Gastrocnemius medialis (tissue), 4 donors: ENCODE results near the gene AGAP1. TPM values are rescaled to one million over a fixed set of nuclear protein-coding genes. Genes with fewer than 3 reads are reported as not detected.

Source experiments
- ATAC-seq, 2 donors: fragments of 150-250 bp; one replicate each; pipeline ENCODE4 v1.9.1; 2016
- DNase-seq, 2 donors: peaks; one replicate each; pipeline ENCODE4 v3.0.0-alpha.2; 2019
- H3K27ac ChIP-seq, 4 donors: fragments of 200-600 bp; sonication (generic); 1 replicate in 1 of 4; 2 replicates in 3 of 4; pipeline ENCODE4 v1.5.1; 2016 to 2018; ENCODE audit warnings: mild to moderate bottlenecking in 2 of 4, moderate library complexity in 1 of 4
- H3K27me3 ChIP-seq, 3 donors: fragments of 200-600 bp; sonication (generic) in 2 of 3; 1 replicate in 1 of 3; 2 replicates in 2 of 3; pipeline versions ENCODE4 v1.5.1 to v1.6.0; 2016 to 2019; ENCODE audit warnings: mild to moderate bottlenecking in 1 of 3, moderate library complexity in 1 of 3
- H3K36me3 ChIP-seq, 2 donors: fragments of 200-600 bp; sonication (generic) in 1 of 2; one replicate each; pipeline ENCODE4 v1.5.1; 2017 to 2018
- H3K4me1 ChIP-seq, 2 donors: fragments of 200-600 bp; sonication (generic) in 1 of 2; one replicate each; pipeline ENCODE4 v1.5.1; 2016 to 2017; ENCODE audit warnings: mild to moderate bottlenecking in 2 of 2
- H3K4me3 ChIP-seq, 4 donors: fragments of 200-600 bp; sonication (generic) in 3 of 4; 1 replicate in 1 of 4; 2 replicates in 3 of 4; pipeline ENCODE4 v1.5.1; 2016 to 2019; ENCODE audit warnings: mild to moderate bottlenecking in 2 of 4
- H3K9me3 ChIP-seq, 3 donors: fragments of 200-600 bp; sonication (generic) in 2 of 3; 1 replicate in 1 of 3; 2 replicates in 2 of 3; pipeline ENCODE4 v1.5.1; 2016 to 2019
- CTCF ChIP-seq, 5 experiments: fragments of 450-650 bp in 3 of 5; fragments of 200-600 bp in 2 of 5; sonication (generic) in 2 of 5; IDR thresholded peaks in 4 of 5; conservative IDR thresholded peaks in 1 of 5; 1 replicate in 4 of 5; 2 replicates in 1 of 5; pipeline ENCODE4 v1.5.1; 2016 to 2019; ENCODE audit warnings: antibody characterized with exemption in 5 of 5, mild to moderate bottlenecking in 3 of 5, moderate library complexity in 3 of 5
- POLR2A ChIP-seq, 2 donors: fragments of 450-650 bp; IDR thresholded peaks; one replicate each; pipeline ENCODE4 v1.6.1; 2017; ENCODE audit warnings: antibody characterized with exemption in 2 of 2, mild to moderate bottlenecking in 2 of 2, moderate library complexity in 2 of 2
- in situ Hi-C, 4 donors: fragments of 200-750 bp; cut with MboI; loops; one replicate each; pipeline versions ENCODE4 v1.15.0 to v1.8.0; 2017; ENCODE audit warnings: low sequenced_read_pairs in 4 of 4
- intact Hi-C: fragments of 100-400 bp; cut with DNase I; formaldehyde crosslinking; loops from one replicate; pipeline ENCODE4 v1.15.1; 2023; ENCODE audit warnings: low total_unique reads
- total RNA-seq, 4 donors: library from RNA; depleted of rRNA; stranded (reverse); fragments of >200 nt; gene quantifications; one replicate each; pipeline versions ENCODE4 v1.1.0 to v1.2.3, GENCODE V29; 2016

AGAP1 gene
- total RNA-seq, 4 donors from 2014 or later = 8.5 to 26.8 (median 14.4) TPM

GRCh38 chr2:235856151-235856854 is 362.5 kb downstream of the AGAP1 start:
- H3K9me3 ChIP-seq = no peaks in the 10 kb centered on the region
- in situ Hi-C loops (no loop called here), intact Hi-C loops (no loop called here)
- no peaks in the 10 kb centered on the region for H3K27me3 ChIP-seq
- H3K27ac ChIP-seq = no peak overlapping the region
- H3K4me3 ChIP-seq = no peak overlapping the region
- H3K36me3 ChIP-seq = no peaks in the 10 kb centered on the region
- DNase-seq (no peak), ATAC-seq (no peak)
- no peaks in the 10 kb centered on the region for H3K4me1 ChIP-seq
- no peak for TF ChIP-seq CTCF (IDR thresholded peaks at IDR 0.05 in 4 of 5, conservative IDR thresholded peaks at IDR 0.05 in 1 of 5)
- TF ChIP-seq POLR2A (IDR thresholded peaks at IDR 0.05) = no peak

GRCh38 chr2:235857598-235857997 is 363.8 kb downstream of the AGAP1 start:
- intact Hi-C loops = no loop called here
- Histone ChIP-seq H3K4me3 (no peak overlapping the region), H3K4me1 (no peaks in the 10 kb centered on the region), H3K27ac (no peak overlapping the region), H3K9me3 (no peaks in the 10 kb centered on the region), H3K27me3 (no peaks in the 10 kb centered on the region), H3K36me3 (no peaks in the 10 kb centered on the region)
- TF ChIP-seq POLR2A (IDR thresholded peaks at IDR 0.05) = no peak
- DNase-seq (no peak), ATAC-seq (no peak)
- in situ Hi-C loops = no loop called here

GRCh38 chr2:235858881-235859280 is 365.0 kb downstream of the AGAP1 start:
- ATAC-seq = no peak
- no peaks in the 10 kb centered on the region for H3K4me1 ChIP-seq

GRCh38 chr2:235859651-235860050 is 365.8 kb downstream of the AGAP1 start:
- Histone ChIP-seq H3K4me1 (no peaks in the 10 kb centered on the region), H3K36me3 (no peaks in the 10 kb centered on the region), H3K9me3 (no peaks in the 10 kb centered on the region), H3K27me3 (no peaks in the 10 kb centered on the region), H3K4me3 (no peak overlapping the region), H3K27ac (no peak overlapping the region)
- intact Hi-C loops (no loop called here), in situ Hi-C loops (no loop called here)
- no peak for ATAC-seq
- no peak for DNase-seq
- no peak for TF ChIP-seq CTCF (IDR thresholded peaks at IDR 0.05 in 4 of 5, conservative IDR thresholded peaks at IDR 0.05 in 1 of 5)
- no peak for TF ChIP-seq POLR2A (IDR thresholded peaks at IDR 0.05)

More at GRCh38 chr2:235858881-235859280, 365.0 kb downstream of the AGAP1 start:
- no peaks in the 10 kb centered on the region for H3K36me3 ChIP-seq
- in situ Hi-C loops (no loop called here), intact Hi-C loops (no loop called here)
- H3K27ac ChIP-seq = no peak overlapping the region
- DNase-seq = no peak
- no peaks in the 10 kb centered on the region for H3K27me3 ChIP-seq
- H3K9me3 ChIP-seq = no peaks in the 10 kb centered on the region
- TF ChIP-seq CTCF (IDR thresholded peaks at IDR 0.05 in 4 of 5, conservative IDR thresholded peaks at IDR 0.05 in 1 of 5) = no peak
- no peak for TF ChIP-seq POLR2A (IDR thresholded peaks at IDR 0.05)
- no peak overlapping the region for H3K4me3 ChIP-seq

GRCh38 chr2:235860111-235860510 is 366.3 kb downstream of the AGAP1 start:
- no peaks in the 10 kb centered on the region for H3K36me3 ChIP-seq
- TF ChIP-seq POLR2A (IDR thresholded peaks at IDR 0.05) (no peak), CTCF (IDR thresholded peaks at IDR 0.05 in 4 of 5, conservative IDR thresholded peaks at IDR 0.05 in 1 of 5) (no peak)
- ATAC-seq (no peak), DNase-seq (no peak)
- in situ Hi-C loops = no loop called here
- intact Hi-C loops = no loop called here
- H3K4me1 ChIP-seq = no peaks in the 10 kb centered on the region
- no peaks in the 10 kb centered on the region for H3K9me3 ChIP-seq
- no peak overlapping the region for H3K27ac ChIP-seq
- no peaks in the 10 kb centered on the region for H3K27me3 ChIP-seq
- H3K4me3 ChIP-seq = no peak overlapping the region
